ENCODE results near the gene LCE6A.

Gene LCE6A

DNA sequence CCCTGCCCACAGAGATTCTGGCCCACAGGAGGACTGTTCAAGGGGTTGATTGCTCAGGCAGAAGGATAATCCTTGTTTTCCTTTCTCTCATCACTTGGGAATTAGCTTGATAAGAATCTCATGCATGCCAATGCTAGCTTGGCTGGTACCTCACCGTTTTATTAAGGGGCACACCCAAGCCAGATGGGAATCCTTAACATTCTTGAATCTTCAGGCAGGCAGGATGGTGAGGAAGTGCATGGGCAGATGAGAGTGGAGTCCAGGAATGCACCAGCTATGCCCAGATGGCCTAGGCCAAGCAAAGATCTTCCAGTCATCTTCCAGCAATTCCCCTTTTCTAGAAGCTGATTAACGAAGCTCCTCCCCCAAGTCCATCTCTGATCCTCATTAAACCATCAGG, 13.0 kb downstream of the LCE6A start:
- Mint-ChIP-seq H3K27ac (no peak overlapping the region), H3K9me3 (peaks cover 11% of the 10 kb centered on the region), H3K27me3 (ENCODE audit: low read depth) (no peaks in the 10 kb centered on the region), H3K36me3 (ENCODE audit: low read depth) (no peaks in the 10 kb centered on the region), H3K4me1 (no peaks in the 10 kb centered on the region), H3K4me3 (no peak overlapping the region)
- TF ChIP-seq CTCF (IDR thresholded peaks at IDR 0.05; ENCODE audit: unreplicated experiment in 3 of 3) = no peak

DNA sequence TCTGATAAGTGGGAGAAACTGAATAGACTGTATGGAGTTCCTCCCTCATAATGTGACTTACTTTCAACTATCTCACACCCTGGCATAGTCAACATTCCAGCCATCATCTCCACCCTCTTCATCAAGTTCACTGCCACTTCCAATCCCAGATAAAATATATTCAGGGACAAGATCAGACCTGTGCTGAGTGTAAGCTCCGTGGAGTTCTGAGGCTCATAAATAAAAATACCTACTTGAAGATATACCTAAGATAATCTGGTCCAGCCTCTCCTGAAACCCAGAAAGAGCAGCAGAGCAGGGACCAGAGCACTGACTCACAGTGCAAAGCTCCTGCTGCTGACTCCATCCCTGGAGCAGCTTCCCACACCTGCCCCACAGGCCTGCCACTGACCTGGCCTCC, 15.4 kb downstream of the LCE6A start:
- Mint-ChIP-seq H3K4me3 (no peak overlapping the region), H3K27me3 (ENCODE audit: low read depth) (no peaks in the 10 kb centered on the region), H3K9me3 (peaks cover 9% of the 10 kb centered on the region), H3K4me1 (no peaks in the 10 kb centered on the region), H3K36me3 (ENCODE audit: low read depth) (no peaks in the 10 kb centered on the region), H3K27ac (no peak overlapping the region)
- TF ChIP-seq CTCF (IDR thresholded peaks at IDR 0.05; ENCODE audit: unreplicated experiment in 3 of 3) = no peak

DNA sequence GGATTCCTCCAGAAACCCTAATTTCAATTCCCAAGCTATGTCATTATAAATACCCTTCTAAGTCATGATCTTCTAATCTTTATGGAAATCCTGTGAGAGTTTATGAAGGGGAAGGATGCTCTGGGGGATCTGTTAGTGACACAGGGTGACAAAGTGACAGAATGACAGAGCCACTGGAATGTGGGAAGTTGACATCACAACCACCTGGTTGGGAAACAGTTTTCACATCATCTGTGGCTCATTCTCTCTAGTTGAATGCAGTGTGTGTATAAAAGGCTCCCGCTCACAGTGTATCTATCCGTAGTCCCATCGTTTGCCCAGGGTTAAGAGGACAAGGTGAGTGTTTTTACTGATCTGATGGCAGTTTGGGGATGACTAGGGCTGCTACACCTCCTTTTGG, 17.0 kb downstream of the LCE6A start, which contains the start of gene LCE7A:
LCE7A (plus strand) TSS at position 301 of the 400 bp plus-strand sequence. CDS start 702 bp downstream, outside the sequence.
- H3K36me3 Mint-ChIP-seq (ENCODE audit: low read depth) = no peaks in the 10 kb centered on the region
- H3K27me3 Mint-ChIP-seq (ENCODE audit: low read depth) = no peaks in the 10 kb centered on the region
- no peak for TF ChIP-seq CTCF (IDR thresholded peaks at IDR 0.05; ENCODE audit: unreplicated experiment in 3 of 3)
- H3K9me3 Mint-ChIP-seq = peaks cover 8% of the 10 kb centered on the region
- H3K4me1 Mint-ChIP-seq = no peaks in the 10 kb centered on the region
- H3K27ac Mint-ChIP-seq = no peak within 1 kb of the TSS
- no peak within 1 kb of the TSS for H3K4me3 Mint-ChIP-seq

- TF ChIP-seq CTCF (IDR thresholded peaks at IDR 0.05; ENCODE audit: unreplicated experiment in 3 of 3) = no peak
- H3K27ac Mint-ChIP-seq = no peak overlapping the region
- H3K4me3 Mint-ChIP-seq = no peak overlapping the region
- no peaks in the 10 kb centered on the region for H3K36me3 Mint-ChIP-seq (ENCODE audit: low read depth)
- no peaks in the 10 kb centered on the region for H3K4me1 Mint-ChIP-seq
- H3K9me3 Mint-ChIP-seq = peaks cover 5% of the 10 kb centered on the region
- H3K27me3 Mint-ChIP-seq (ENCODE audit: low read depth) = no peaks in the 10 kb centered on the region
Observed at GRCh38 chr1:152860129-152860528, 17.5 kb downstream of the LCE6A start.

- Mint-ChIP-seq H3K27me3 (ENCODE audit: low read depth) (no peaks in the 10 kb centered on the region), H3K9me3 (peaks cover 5% of the 10 kb centered on the region), H3K4me3 (no peak overlapping the region), H3K4me1 (no peaks in the 10 kb centered on the region), H3K36me3 (ENCODE audit: low read depth) (no peaks in the 10 kb centered on the region), H3K27ac (no peak overlapping the region)
- no peak for TF ChIP-seq CTCF (IDR thresholded peaks at IDR 0.05; ENCODE audit: unreplicated experiment in 3 of 3)
Observed at GRCh38 chr1:152861374-152861773, 18.7 kb downstream of the LCE6A start.

- no peaks in the 10 kb centered on the region for H3K4me1 Mint-ChIP-seq
- H3K27me3 Mint-ChIP-seq (ENCODE audit: low read depth) = no peaks in the 10 kb centered on the region
- H3K9me3 Mint-ChIP-seq = peaks cover 3% of the 10 kb centered on the region
- no peak for TF ChIP-seq CTCF (IDR thresholded peaks at IDR 0.05; ENCODE audit: unreplicated experiment in 3 of 3)
- no peaks in the 10 kb centered on the region for H3K36me3 Mint-ChIP-seq (ENCODE audit: low read depth)
- no peak overlapping the region for H3K4me3 Mint-ChIP-seq
- H3K27ac Mint-ChIP-seq = no peak overlapping the region
Observed at GRCh38 chr1:152864443-152864842, 21.8 kb downstream of the LCE6A start.

Measured in nephron (organoid).